ENCODE results near the gene MTMR11.

MTMR11 gene

GRCh38 chr1:149933208-149933607, 3.5 kb downstream of the MTMR11 start:
- DNase-seq, result no peak

DNA sequence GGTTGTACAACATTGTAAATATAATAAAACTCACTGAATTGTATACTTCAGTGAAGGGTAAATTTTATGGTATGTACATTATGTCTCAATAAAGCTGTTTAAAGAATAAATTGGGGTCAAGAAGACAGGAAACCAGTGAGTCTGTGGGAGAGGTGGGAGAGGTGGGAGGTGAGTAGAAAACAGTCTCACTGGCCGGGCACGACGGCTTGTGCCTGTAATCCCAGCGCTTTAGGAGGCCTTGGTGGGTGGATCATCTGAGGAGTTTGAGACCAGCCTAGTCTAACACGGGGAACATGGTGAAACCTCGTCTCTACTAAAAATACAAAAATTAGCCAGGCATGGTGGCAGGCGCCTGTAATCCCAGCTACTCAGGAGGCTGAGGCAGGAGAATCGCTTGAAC, 4.2 kb downstream of the MTMR11 start:
- no peak for DNase-seq

DNA sequence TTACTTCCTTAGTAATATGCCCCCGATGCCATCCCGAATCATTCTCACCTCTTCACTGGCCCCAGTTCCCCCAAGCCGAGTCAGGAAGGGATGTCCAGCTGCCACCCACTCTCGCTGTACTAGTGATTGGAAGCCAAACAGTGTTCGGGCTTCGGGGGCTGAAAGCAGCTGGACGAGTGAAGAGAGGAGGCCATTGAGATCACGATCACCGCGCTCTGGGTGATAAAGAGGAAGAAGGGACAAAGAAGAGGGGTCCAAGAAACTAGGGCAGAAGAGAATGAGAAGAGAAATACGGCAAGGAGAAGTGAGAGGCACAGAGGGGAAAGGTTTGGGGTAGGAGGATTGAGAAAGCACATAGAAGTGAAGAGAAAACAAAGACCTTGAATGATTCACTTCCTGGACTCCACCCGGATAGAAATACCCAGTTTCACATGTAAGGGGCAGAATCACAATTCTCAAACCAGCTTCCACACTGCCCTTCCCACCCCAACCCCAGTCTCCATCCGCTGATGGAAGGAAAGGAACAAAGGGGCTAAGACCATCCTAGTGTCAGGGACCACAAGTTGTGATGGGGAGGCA, 5.4 kb downstream of the MTMR11 start:
- DNase-seq, result no peak

GRCh38 chr1:149929856-149930255, 6.8 kb downstream of the MTMR11 start:
- no peak for DNase-seq

GRCh38 chr1:149928401-149928724, 8.3 kb downstream of the MTMR11 start:
- no peak for DNase-seq

DNA sequence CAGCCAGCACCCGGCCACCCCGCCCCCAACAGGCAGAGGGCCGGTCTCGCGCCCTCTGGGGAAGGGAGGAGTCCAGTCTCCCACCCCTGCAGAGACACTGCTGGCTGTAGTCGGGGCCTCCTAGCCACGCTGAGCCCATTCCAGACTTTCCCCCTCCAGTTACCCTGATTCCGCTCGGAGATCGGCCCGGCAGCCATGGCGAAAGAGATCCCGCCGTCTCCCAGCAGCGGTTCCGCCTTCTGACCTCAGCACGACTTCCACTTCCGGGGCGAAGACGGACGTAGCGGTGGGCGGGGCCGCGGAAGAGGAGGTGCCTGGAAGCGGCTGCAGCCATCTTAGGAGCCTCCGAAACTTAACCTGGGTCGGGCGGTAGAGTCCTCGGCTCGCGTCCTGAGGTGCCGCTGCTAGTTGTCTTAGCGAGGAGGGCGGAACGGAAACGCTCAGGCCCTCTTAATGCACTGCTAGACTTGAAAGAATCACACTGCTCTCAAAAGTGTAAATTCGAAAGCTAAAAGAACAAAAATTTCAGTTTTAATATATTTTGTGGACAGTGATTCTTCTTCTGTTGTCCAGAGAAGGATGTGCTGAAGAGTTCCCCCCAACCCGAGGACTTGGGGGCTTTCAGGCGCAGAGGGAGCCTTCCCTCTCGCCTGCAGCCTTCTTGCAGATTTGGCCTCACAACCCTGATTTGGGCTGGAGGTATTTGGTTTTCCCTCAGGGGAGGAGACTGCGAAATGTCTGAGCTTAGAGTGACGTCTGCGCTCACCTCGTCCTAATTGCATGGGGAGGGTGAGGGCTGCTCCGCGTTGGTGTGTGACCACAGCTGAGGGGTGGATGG, 8.9 kb downstream of the MTMR11 start, which contains the start of gene SF3B4:
Gene SF3B4 (minus strand): TSS at position 241 of the 838 bp plus-strand sequence. CDS start 44 bp downstream, at position 197.
- peak; percentile 56 to 90 for DNase-seq

- DNase-seq, result no peak
Observed at GRCh38 chr1:149927056-149927562, 9.6 kb downstream of the MTMR11 start.

DNA sequence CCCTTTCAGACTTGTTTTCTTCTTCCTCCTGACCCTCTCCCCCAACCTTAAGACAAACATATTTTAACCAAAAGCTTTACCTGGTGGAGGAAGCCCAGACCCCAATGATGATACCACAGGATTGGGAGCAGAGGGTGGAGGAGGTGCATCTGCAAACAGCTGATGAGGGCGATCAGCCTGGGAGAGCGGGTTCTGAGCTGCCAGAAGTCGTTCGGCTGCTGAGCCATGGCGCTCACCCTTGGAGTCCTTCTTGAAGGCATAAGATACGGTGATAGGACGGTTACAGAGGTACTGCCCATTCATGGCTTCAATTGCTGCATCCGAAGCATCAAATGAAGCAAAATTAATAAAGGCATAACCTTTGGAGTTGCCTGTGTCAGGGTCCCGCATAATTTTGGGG, 10.4 kb downstream of the MTMR11 start:
- no peak for DNase-seq

DNA sequence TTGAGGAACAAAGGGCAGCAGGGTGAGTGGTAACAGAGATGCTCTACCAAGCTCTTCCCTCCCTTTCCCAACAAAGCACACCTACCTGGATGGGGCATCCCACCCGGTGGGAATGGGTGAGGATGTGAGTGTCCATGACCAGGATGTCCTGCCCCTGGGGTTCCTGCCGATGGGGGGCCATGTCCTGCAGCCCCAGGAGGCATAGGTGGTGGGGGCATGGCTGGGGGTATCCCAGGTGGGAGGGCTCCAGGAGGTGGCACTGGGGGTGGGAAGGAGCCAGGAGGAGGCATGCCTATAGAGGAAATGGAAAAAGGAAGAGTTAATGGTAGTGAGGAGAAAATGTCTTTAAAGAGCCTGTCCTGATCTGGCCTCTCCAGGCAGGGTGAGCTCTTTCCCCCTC, 10.9 kb downstream of the MTMR11 start:
- DNase-seq, result no peak

DNA sequence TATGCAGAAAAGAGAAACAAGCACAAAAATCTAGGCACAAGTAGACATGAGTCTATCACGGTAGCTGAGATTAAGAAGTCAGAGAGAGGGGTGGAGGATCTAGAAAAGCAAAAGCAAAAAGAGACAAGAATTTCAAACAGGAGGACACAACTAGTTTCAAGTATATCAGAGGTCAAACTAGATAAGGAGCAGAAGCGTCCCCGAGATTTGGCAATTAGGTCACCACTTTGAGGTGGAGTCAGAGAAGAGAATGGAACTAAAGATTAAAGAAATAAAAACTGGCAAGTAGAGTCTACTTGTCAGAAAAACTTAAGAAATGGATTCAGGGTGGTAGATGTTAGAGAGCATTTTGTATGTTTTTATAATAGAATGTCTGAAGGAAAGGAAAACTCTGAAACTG, 11.3 kb downstream of the MTMR11 start:
- DNase-seq, result no peak

- DNase-seq, result no peak
Observed at GRCh38 chr1:149923626-149924025, 13.1 kb downstream of the MTMR11 start.

DNA sequence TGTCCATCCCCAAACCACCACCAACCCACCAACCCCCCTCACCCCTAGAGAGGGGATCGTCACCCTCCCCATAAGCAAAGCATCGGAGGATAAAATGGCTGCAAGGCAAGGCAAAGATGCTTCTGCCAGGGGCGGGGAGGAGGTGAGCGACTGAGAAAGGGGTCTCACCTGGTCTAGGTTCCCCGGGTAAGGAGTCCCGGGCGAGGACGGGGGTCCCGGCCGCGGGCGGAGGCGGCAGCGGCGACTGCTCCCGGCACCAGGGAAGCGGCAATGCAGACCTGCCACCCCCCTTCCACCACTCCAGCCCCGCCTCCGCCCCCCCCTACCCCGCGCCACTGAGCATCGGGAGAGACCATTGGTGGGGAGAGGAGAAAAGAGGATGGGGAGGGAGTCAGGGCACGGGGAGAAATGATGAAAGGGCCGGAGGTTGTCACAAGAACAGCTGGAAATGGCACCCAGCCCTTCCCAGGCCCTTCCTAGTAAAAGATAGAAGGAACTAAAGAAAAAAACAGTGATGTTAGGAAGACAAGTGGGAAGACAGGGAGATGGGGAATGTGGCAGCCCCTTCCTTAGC, 19.0 kb downstream of the MTMR11 start, which contains the start of gene SV2A:
Gene SV2A (minus strand): TSS at position 274 of the 574 bp plus-strand sequence. CDS start 4,004 bp downstream, outside the sequence.
- no peak for DNase-seq

DNA sequence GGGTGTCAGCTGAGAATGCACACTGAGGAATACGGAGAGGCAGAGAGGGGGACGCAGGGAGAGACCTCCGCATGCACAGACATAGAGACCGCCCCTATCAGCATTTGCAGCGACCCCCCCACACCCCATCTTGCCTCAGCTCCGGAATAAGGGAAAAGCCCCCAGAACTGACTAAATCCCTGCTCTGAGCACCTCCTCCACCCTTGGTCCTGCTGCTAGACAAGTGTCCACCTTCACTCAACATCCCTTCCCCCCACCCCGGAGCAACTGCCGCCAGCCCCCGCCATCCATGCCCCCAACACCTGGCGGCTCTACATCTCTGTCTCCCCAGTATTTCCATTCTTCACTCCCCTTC, 19.8 kb downstream of the MTMR11 start:
- no peak for DNase-seq

GRCh38 chr1:149916193-149916897, 20.3 kb downstream of the MTMR11 start:
- no peak for DNase-seq

GRCh38 chr1:149915429-149916192, 21.1 kb downstream of the MTMR11 start:
- no peak for DNase-seq

DNA sequence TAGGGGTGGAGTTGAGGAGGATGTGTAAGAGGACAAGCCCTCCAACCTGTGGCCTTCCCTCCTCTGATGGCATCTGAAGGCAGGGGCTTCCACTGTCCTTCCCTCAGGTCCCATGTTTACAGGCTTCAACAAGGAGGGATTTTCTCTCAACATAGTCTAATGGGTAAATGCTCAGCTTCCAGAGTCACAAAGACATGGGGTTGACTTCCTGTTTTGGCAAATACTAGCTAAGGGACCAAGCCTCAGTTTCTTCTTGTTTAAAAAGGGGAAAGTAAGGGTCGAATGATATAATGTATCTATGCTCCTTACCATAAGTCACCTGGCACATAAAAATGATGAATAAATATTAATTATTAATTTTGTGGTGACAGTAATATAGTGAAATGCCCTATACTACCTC, 22.1 kb downstream of the MTMR11 start:
- DNase-seq, result no peak

DNA sequence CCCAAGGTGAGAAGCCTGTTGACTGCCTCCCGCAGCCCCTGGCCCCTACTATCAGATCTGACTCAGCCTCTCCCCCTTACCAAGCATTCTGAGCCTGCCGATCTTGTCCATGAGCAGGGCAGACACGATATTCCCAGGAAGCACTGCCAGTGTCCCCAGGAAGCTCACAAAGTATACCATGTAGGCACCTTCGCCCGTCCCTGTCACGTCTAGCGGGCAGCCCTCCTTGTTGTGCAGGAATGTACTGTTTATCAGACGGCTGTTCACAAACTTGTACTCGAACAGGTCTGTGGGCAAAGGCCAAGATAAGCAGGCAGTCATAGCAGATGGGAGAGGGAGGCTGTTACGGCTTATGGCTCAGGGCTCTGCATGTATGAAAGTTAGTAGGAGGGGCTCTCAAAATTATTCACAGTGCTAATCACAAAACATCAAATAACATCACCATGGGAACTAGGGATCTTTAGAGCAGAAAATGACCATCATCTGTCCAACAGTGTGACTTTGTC, 30.1 kb downstream of the MTMR11 start:
- DNase-seq, result no peak

- DNase-seq, result no peak
Observed at GRCh38 chr1:149903836-149904491, 32.7 kb downstream of the MTMR11 start.

- DNase-seq, result peak; percentile 75 to 89
Observed at GRCh38 chr1:149899460-149900284, 37.0 kb downstream of the MTMR11 start, which contains the start of gene BOLA1. Gene BOLA1, plus strand, starts transcription at chr1:149899568. Its CDS starts 492 bp downstream, at chr1:149900060.

DNA sequence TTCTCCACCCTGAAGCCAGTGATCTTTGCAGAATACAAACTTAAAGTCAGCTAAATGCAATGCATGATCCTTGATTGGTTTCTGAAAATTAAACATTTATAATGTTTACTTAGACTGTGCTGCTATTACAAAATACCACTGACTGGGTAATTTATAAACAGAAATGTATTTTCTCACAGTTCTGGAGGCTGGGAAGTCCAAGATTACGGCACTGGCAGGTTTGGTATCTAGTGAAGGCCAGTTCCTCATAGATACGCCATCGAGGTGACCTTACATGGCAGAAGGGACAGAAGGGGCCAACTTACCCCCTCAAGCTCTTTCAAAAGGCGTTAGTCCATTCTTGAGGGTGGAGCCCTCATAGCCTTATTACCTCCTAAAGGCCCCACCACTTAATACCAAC, 40.1 kb downstream of the MTMR11 start:
- DNase-seq, result no peak

- no peak for DNase-seq
Observed at GRCh38 chr1:149888999-149889289, 47.7 kb downstream of the MTMR11 start.
